Dendritic cell treated with granulocyte-macrophage colony-stimulating factor and Interleukin-4, amounts not matched to agents 40 ng/mL and 50 ng/mL, for 4 days (primary cell): ENCODE measurements around the gene INPP5D.

Source experiments
- H3K27ac Mint-ChIP-seq: one replicate; pipeline ENCODE4 v1.8.0; 2022; ENCODE audit warnings: mild to moderate bottlenecking, mixed read lengths
- H3K27me3 Mint-ChIP-seq: one replicate; pipeline ENCODE4 v1.8.0; 2022; ENCODE audit warnings: mild to moderate bottlenecking, mixed read lengths
- H3K36me3 Mint-ChIP-seq: one replicate; pipeline ENCODE4 v1.8.0; 2022; ENCODE audit warnings: low read depth, mixed read lengths
- H3K4me1 Mint-ChIP-seq: one replicate; pipeline ENCODE4 v1.8.0; 2022; ENCODE audit warnings: low read depth, mixed read lengths
- H3K4me3 Mint-ChIP-seq: one replicate; pipeline ENCODE4 v1.8.0; 2022; ENCODE audit warnings: mild to moderate bottlenecking, moderate library complexity, mixed read lengths
- H3K9me3 Mint-ChIP-seq: one replicate; pipeline ENCODE4 v1.8.0; 2022; ENCODE audit warnings: mixed read lengths
- intact Hi-C: fragments of 100-400 bp; cut with micrococcal nuclease; formaldehyde crosslinking; loops from one replicate; pipeline ENCODE4 v1.15.0; 2022

Gene INPP5D

DNA sequence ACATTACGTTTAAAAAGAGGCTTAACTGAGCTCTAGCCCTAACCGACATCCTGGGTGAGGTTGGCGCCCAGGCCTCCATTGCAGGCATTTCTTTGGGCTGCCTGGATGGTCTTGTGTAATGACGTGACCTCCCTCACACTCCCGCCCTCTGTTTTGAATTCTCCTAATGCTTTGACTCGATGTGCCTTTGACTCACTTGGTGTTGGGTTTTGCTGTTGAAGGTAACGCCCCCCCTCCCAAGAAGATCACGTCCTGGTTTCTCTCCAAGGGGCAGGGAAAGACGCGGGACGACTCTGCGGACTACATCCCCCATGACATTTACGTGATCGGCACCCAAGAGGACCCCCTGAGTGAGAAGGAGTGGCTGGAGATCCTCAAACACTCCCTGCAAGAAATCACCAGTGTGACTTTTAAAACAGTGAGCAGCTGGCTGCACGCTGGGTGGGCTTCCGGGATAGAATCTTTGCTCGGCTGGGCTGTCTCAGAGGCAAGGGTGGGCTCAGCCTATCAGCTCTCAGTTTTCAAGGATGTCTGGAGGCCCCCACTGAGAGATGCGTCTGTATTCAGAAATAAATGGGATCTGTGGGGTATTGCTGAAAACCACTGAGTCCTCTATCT, 103.5 kb downstream of the INPP5D start:
- Mint-ChIP-seq H3K4me1 (peaks cover 9% of the 10 kb centered on the region), H3K4me3 (no peak overlapping the region), H3K27ac (no peak overlapping the region), H3K9me3 (no peaks in the 10 kb centered on the region), H3K36me3 (peaks cover 57% of the 10 kb centered on the region), H3K27me3 (no peaks in the 10 kb centered on the region)
- intact Hi-C loops, result no loop called here

DNA sequence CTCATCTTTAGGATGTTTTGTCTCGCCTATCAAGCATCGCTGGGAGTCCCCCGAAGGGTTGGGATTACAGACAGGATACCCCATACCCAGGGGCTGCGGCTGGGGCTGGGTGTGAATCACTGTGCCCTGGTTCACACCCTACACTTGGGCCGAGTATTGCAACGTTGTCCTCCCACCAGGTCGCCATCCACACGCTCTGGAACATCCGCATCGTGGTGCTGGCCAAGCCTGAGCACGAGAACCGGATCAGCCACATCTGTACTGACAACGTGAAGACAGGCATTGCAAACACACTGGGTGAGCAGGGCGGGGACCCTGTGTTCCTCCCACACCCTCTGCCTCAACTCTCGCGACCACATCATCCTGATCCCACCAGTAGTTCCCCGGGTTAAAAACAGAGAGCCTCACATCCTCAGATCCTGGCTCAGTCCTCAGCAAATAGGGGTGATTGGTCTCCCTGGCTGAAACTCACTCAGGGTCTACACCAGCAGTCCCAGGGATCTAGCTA, 104.0 kb downstream of the INPP5D start:
- H3K36me3 Mint-ChIP-seq, result peaks cover 57% of the 10 kb centered on the region
- H3K4me3 Mint-ChIP-seq, result no peak overlapping the region
- no peaks in the 10 kb centered on the region for H3K9me3 Mint-ChIP-seq
- peaks cover 13% of the 10 kb centered on the region for H3K4me1 Mint-ChIP-seq
- H3K27me3 Mint-ChIP-seq, result no peaks in the 10 kb centered on the region
- intact Hi-C loops, result no loop called here
- no peak overlapping the region for H3K27ac Mint-ChIP-seq

DNA sequence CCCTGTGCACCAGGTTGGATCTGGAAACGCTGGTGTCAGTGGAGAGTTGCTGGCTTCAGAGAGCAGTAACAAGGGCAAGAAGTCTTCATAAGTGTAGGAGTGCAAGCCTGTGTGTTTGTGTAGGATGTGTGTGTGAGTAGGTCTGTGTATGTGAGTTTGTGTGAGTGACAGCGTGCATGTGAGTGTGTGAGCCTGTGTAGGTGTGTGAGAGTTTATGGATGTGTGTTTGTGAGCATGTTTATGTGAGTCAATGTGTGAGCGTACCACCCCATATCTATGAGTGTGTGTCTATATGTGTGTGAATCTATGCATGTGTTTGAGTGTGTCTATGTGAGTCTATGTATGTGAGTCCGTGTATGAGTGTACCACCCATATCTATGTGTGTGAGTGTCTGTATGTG, 104.8 kb downstream of the INPP5D start:
- intact Hi-C loops, result no loop called here
- Mint-ChIP-seq H3K4me1 (peaks cover 15% of the 10 kb centered on the region), H3K9me3 (no peaks in the 10 kb centered on the region), H3K27ac (no peak overlapping the region), H3K4me3 (no peak overlapping the region), H3K36me3 (peaks cover 57% of the 10 kb centered on the region), H3K27me3 (no peaks in the 10 kb centered on the region)

DNA sequence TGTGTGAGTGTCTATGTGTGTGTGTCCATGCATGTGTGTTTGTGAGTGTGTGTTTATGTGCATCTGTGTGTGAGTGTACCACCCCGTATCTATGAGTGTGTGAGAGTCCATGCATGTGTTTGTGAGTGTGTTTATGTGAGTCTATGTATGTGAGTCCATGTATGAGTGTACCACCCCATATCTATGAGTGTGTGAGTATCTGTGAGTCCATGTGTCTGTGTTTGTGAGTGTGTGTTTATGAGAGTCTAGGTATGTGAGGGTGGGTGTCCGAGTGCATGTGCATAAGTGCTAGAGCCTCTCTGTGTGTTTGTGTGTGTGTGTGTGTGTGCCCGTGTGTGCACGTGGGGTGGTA, 105.4 kb downstream of the INPP5D start:
- intact Hi-C loops, result no loop called here
- Mint-ChIP-seq H3K36me3 (peaks cover 57% of the 10 kb centered on the region), H3K27ac (no peak overlapping the region)

DNA sequence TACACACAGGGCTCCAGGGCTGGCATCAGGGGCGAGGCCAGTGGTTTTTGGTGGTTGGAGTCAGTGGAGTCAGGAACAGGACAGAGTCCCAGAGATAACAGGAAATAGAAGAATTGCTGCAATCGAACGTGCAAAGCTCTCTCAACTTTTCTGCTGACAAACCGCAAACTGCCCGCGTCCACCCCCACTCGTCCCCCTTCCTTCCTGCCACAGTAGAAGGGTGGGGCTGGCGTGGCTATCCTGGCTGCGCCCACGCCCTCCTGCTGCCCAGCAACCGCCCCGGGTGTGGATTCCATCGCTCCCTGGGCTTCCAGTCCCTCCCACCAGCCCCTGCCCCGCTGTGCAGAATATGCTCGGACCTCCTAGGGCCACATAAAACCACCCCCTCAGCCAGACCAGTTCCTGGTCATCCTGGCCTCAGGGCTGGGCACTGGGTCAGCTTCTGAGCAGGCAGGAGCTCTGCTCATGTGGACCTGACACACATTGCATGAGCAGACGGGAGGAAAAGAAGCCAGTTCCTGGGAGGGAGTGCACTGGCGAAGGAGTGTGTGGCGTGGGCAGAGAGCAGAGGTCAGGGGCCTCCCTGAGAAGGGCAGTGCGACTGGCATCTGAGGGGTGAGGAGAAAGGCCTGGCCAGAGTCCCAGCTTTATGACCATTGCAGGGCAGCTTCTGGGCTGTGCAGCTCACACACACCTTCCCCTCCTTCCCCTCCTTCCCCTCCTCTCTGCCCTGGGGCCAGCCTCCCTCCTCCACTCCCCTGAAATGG, 105.9 kb downstream of the INPP5D start:
- Mint-ChIP-seq H3K4me3 (peak overlapping the region; percentile 32), H3K36me3 (peaks cover 57% of the 10 kb centered on the region), H3K27ac (no peak overlapping the region), H3K27me3 (no peaks in the 10 kb centered on the region), H3K9me3 (no peaks in the 10 kb centered on the region), H3K4me1 (peaks cover 15% of the 10 kb centered on the region)
- intact Hi-C loops, result loop anchor here (2.0 kb wide), 1 partner anchor 85 kb away; the partner anchor contains the start of gene ATG16L1

More for the DNA sequence above, 105.4 kb downstream of the INPP5D start:
- Mint-ChIP-seq H3K4me3 (no peak overlapping the region), H3K27me3 (no peaks in the 10 kb centered on the region), H3K4me1 (peaks cover 15% of the 10 kb centered on the region), H3K9me3 (no peaks in the 10 kb centered on the region)

DNA sequence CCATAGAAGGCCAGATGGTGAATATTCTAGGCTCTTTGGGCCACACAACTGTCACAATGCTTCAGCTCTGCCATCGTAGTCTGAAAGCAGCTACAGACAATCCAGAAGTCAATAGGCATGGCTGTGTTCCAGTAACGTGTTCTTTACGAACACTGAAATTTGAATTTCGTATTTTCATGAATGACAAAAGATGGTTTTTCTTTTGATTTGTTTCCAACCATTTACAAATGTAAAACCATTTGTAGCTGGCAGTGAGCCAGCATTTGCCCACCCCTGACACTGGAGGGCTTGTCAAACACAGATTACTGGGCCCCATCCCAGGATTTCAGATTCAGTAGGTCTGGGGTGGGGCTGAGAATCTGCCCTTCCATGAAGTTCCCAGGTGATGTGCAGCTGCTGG, 108.3 kb downstream of the INPP5D start:
- Mint-ChIP-seq H3K4me3 (no peak overlapping the region), H3K4me1 (peaks cover 6% of the 10 kb centered on the region), H3K27ac (peak overlapping the region; percentile 77), H3K27me3 (no peaks in the 10 kb centered on the region), H3K36me3 (peaks cover 69% of the 10 kb centered on the region), H3K9me3 (no peaks in the 10 kb centered on the region)
- intact Hi-C loops, result no loop called here

DNA sequence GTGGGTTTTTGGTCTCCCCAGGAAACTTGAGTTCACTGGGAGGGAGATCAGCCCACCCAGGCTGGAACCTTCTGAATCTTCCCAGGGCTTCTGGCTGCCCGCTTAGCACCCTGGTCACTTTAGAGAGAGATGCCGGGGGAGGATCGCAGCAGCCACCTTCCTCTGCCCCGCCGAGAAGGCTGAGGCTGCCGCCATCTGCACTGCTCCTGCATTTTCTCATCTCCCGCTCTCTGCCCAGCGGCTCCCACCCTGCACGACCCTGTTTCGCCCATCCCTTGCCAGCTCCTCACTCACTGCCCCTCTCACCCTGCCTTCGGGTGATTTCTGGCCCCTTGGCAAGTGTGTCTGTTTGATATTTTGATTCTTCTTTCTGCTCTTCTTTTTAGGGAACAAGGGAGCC, 108.8 kb downstream of the INPP5D start:
- intact Hi-C loops, result no loop called here
- H3K36me3 Mint-ChIP-seq, result peaks cover 73% of the 10 kb centered on the region
- peak overlapping the region; percentile 77 for H3K27ac Mint-ChIP-seq
- no peaks in the 10 kb centered on the region for H3K27me3 Mint-ChIP-seq
- peaks cover 6% of the 10 kb centered on the region for H3K4me1 Mint-ChIP-seq
- no peaks in the 10 kb centered on the region for H3K9me3 Mint-ChIP-seq
- H3K4me3 Mint-ChIP-seq, result no peak overlapping the region

DNA sequence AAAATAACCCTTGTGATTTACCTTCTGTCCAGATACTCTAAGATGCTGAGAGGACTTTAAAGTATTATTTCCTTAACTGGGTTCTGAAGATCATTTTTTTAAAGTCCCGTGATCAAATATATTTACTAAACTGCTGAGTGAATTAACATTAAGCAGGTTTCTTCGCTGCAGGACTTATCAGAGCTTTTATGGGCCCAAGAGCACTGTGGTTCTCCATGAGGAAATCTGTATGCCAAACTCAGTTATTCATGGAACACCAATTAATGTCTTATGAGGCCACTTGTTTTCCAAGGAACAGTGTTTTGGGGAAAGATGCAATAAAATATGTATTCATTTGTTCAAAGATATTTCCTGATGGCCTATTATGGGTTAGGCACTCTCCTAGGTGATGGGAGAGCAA, 111.2 kb downstream of the INPP5D start:
- H3K36me3 Mint-ChIP-seq, result peaks cover 93% of the 10 kb centered on the region

DNA sequence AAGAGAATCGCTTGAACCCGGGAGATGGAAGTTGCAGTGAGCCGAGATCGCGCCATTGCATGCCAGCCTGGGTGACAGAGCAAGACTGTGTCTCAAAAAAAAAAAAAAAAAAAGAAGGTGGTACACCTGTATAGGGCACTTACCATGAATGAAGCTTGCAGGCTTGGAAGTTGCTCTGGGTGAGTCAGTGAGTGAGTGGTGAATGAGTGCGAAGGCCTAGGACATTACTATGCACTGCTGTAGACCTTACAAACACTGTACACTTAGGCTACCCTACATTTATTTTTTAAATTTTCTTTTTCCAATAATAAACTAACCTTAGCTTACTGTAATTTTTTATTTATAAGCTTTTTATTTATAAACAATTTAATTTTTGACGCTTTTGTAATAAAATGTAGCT, 113.0 kb downstream of the INPP5D start:
- intact Hi-C loops, result no loop called here
- H3K4me3 Mint-ChIP-seq, result no peak overlapping the region
- peaks cover 95% of the 10 kb centered on the region for H3K36me3 Mint-ChIP-seq
- H3K9me3 Mint-ChIP-seq, result no peaks in the 10 kb centered on the region
- H3K4me1 Mint-ChIP-seq, result peaks cover 11% of the 10 kb centered on the region
- no peaks in the 10 kb centered on the region for H3K27me3 Mint-ChIP-seq
- no peak overlapping the region for H3K27ac Mint-ChIP-seq

More for the DNA sequence above, 111.2 kb downstream of the INPP5D start:
- no peaks in the 10 kb centered on the region for H3K27me3 Mint-ChIP-seq
- no peak overlapping the region for H3K27ac Mint-ChIP-seq
- intact Hi-C loops, result no loop called here
- no peak overlapping the region for H3K4me3 Mint-ChIP-seq
- peaks cover 6% of the 10 kb centered on the region for H3K4me1 Mint-ChIP-seq
- no peaks in the 10 kb centered on the region for H3K9me3 Mint-ChIP-seq

DNA sequence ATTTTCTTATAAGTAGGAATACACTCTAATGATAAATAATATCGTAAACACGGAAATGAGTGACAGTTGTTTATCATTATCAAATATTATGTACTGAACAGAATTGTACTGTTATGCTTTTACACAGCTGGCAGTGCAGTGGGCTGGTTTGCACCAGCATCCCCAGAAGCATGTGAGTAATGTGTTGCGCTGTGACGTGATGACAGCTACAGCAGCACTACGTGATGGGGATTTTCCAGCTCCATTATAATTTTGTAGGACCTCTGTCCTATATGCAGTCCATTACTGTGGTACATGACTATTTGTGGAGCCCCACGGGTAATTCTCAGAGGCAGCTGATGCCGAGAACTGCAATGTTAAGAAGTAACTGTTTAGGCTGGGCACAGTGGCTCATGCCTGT, 114.0 kb downstream of the INPP5D start:
- Mint-ChIP-seq H3K36me3 (peaks cover 99% of the 10 kb centered on the region), H3K9me3 (no peaks in the 10 kb centered on the region), H3K27me3 (no peaks in the 10 kb centered on the region), H3K4me1 (peaks cover 13% of the 10 kb centered on the region), H3K4me3 (no peak overlapping the region), H3K27ac (no peak overlapping the region)
- intact Hi-C loops, result no loop called here

DNA sequence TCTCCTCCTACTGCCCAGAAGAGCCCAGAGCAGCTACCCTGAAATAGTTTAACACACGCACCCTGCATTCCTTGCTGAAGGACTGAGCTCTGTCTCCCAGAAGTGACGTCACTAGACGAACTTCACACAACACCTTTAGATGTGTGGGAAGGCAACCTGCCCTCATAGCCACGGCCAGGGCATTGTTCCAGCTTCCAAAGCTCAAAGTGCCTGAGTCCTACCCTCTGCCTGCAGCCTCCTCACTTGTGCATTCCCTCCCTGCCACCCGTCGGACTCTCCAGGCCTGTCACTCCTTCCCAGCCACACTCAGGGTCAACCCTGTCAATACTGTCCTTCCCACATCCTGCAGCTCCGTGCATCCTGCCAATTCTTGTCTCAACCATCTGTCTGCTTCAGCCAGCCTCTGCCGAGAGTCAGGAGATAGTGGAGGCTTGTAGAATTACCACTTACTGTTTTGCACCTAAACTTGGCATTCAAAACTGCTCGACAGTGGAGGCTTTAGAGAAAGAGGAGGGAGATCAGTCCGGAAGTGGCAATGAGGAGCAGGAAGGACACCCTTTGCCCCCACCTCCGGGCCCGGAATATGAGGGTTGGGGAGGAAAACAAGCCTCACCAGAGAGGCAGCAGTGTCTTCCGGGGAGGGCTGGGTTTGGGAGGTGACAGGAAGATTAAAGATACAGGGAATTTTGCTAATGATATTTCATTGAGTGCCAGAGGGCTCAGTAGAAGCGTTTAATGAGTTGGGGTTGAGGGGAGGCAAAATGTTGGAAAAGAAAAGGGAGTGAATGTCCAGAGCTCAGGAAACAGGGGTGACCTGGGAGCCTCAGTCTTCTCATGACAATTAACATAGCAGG, 119.1 kb downstream of the INPP5D start:
- Mint-ChIP-seq H3K4me3 (no peak overlapping the region), H3K4me1 (peaks cover 57% of the 10 kb centered on the region), H3K36me3 (peaks cover 100% of the 10 kb centered on the region), H3K9me3 (no peaks in the 10 kb centered on the region), H3K27ac (peak overlapping the region; percentile 76), H3K27me3 (no peaks in the 10 kb centered on the region)
- intact Hi-C loops, result no loop called here

DNA sequence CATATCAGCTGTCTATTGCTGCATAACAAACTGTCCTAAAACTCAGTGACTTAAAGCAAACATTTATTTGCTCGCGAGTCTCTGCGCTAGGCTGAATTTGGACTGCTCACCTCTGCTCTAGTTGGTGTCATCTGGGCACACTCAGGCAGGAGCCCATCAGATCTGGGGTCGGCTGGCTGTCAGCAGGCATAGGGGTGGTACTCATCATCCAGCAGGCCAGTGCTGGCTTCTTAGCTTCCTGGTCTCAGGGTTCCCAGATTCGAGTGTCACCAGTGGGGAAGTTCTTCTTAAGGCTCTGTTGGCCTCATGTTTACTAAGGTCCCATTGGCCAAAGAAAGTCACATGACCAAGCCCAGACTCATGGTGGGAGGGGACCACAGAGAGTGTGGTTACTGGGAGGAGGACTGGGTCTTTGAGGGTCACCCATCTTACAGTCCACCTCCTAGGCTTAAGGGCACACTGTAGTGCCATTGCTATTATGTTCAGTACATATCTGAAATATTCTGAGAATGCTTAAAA, 119.8 kb downstream of the INPP5D start:
- Mint-ChIP-seq H3K27ac (peak overlapping the region; percentile 76), H3K27me3 (no peaks in the 10 kb centered on the region), H3K9me3 (no peaks in the 10 kb centered on the region), H3K36me3 (peaks cover 100% of the 10 kb centered on the region), H3K4me1 (peaks cover 64% of the 10 kb centered on the region), H3K4me3 (peak overlapping the region; percentile 11)
- intact Hi-C loops, result no loop called here

DNA sequence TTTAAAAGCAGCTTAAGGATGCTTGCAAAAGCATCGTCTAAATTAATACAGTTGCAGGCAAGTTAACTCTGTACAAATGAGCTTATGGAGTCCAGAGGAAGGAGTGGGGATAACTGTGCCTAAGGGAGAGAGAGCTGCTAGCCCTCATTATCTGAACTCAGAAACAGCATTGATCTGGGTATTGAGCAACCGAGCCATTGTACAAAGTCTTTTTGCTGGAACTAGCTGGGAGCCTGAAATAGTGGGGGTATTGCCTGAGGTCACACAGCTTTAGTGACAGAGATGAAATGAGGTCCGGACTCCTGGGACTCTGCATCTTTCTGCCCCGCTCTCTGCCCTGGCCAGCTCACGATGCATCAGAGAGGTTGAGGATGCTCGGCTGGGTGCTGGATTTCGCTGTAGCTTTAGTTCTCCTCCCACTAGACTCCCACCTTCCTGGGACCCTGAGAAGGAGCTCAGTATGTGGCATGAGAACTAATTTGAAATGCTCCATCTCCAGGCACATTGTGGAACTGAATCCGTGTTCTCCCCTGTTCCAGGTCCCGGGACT, 123.8 kb downstream of the INPP5D start:
- Mint-ChIP-seq H3K27me3 (no peaks in the 10 kb centered on the region), H3K9me3 (no peaks in the 10 kb centered on the region), H3K27ac (peak overlapping the region; percentile 79), H3K4me3 (no peak overlapping the region), H3K4me1 (peaks cover 90% of the 10 kb centered on the region), H3K36me3 (peaks cover 100% of the 10 kb centered on the region)
- intact Hi-C loops, result no loop called here
